UCSD-AML1 (cell line): ENCODE measurements around the gene RBPJ.

Experiments used
- DNase-seq: peaks from one replicate; lab custom pipeline; 2025; ENCODE audit not compliant: unreplicated experiment; lab: John Stamatoyannopoulos, UW

The RBPJ gene

DNA sequence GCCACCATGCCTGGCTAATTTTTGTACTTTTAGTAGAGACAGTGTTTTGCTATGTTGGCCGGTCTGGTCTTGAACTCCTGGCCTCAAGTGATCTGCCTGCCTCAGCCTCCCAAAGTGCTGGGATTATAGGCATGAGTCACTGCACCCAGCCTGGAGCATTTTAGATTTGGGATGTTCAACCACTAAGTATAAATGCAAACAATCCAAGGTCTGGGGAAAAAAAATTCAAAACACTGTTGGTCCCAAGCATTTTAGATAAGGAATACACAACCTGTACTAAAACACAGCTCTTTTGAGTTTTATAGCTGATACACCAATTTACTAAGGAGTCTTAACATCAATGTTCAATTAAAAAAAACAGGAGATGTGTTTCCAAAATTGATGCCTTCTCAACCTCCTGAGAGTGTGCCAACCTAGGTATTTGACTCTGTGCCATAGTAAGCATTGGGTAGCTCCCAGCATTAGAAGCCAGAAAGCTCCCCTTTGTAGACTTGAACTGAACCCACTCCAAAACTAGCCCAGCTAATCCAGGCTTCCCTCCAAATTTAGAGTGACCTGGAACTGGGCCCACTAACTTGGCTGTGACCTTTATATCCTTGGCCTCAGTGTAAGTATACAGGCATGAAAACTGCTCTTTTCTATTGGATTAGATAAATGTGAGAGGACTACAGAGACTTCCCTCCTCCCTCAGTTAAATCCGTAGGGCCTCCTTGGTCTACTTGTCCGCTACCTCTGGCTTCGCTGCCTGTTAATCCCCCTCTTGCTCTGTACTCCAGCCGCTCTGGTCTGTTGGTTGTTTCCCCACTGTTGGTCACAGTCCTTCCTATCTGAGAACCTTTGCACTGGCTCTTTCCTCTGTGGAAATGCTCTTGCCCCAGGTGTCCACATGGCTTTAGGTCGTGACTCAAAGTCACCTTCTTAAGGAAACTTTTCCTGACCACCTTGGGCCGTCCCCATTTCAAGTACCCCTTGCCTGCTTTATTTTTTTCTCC is 91.9 kb downstream of the RBPJ start:
- no peak for DNase-seq

DNA sequence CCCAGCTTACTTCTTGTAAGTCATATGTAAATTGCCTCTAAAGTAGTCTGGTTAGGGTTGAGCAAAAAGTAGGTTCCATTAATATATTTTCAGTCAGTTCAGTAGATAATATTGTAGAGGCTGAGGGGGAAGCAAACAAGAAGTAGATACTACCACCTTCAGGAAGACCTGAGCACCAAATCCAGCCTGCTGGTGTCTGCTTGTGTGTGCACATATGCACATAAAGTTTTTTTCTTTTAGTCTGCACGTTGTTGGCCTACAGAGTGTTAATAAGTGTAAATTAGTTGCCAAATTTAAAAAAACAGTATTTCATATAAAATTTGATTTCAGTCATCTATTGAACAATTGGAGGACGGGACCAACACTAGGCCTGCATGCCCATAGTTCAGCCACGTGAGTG is 92.8 kb downstream of the RBPJ start:
- no peak for DNase-seq

DNA sequence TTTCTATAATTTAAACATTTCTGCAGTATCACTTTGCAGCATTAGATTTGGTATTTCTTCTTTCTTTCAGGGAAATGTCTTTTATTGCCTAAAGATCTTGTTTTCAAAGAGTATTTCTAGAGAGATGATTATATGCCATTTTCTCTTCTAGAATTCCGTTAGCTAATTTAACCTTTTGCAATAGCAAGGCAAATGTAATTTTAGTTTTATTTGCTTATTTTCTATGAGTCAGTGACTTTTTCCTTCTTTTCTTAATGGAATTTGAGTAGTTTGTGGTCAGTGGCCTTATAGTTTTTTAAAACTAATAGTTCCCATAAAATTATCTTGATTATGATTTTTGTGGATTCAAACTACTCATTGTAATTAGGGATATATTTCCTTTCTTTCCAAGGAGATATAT is 97.3 kb downstream of the RBPJ start:
- no peak for DNase-seq

DNA sequence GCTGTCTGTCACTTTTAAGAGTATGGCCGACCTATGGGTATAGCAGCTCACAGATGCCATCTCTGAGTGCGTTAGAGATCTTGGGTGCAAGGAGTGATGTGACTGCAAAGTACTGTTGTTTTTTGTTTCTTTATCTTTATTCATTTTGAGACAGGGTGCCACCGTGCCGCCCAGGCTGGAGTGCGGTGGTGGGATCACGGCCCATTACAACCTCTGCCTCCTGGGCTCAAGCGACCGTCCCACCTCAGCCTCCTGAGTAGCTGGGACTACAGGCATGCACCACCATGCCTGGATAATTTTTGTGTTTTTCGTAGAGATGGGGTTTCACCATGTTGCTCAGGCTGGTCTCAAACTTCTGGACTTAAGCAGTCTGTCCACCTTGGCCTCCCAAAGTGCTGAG is 98.0 kb downstream of the RBPJ start:
- DNase-seq, result no peak

DNA sequence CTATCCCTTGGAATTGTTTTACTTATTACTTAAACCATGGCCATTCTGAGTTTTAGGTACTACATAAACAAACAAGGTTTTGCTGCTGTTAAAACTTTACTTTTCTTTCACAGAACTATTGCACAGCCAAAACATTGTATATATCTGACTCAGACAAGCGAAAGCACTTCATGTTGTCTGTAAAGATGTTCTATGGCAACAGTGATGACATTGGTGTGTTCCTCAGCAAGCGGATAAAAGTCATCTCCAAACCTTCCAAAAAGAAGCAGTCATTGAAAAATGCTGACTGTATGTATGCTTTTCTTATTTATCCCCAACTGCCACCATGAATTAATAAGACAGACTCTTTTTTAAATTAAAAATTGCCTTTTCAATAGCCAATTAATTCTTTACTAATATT is 99.6 kb downstream of the RBPJ start:
- no peak for DNase-seq

DNA sequence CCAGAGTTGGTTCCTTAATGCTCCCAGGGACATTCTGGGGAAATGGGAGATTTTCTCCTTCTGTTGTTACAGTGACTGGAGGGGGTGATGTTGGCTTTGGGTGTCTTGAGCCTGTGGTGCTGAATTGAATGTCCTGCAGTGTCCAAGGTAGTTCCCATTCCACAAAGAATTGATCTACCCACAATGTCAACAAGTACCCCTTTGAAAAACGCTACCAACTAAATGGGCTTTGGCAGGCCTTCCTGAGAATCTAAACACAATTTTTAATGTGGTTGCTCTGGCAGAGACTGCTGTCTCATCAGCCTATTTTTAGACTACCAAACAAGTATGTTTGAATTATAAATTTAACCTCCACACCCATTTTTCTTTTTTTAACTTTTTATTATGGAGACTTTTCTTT is 100.1 kb downstream of the RBPJ start:
- no peak for DNase-seq

DNA sequence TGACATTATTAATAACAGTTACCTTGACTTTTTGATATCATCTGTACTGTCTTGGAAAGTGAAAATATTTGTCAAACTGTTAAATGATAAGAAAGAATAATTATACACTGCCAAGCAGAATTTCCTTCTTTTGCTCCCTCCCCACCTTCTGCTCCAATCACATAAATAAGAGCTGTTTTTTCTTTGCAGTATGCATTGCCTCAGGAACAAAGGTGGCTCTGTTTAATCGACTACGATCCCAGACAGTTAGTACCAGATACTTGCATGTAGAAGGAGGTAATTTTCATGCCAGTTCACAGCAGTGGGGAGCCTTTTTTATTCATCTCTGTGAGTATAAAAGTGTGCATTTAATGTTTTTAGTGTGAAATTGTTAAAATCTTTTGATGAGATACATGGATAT is 103.3 kb downstream of the RBPJ start:
- DNase-seq, result no peak

DNA sequence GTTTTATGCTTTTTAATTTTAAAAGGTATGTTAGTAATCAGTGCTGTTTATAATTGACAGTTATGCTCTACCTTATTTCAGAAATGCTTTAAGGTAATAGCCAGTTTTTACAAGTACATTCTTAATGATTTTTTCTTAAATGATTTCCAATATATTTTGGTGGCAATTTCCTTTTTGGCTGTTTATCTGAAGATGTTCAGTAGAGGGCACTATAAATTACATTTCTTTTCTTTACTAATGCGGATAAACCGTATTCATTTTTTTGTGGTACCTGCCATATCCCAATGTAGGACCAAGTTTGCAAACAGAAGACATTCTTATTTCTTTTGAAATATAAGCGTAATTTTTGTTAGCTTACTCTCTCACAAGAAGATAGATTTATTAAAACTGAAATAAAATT is 104.0 kb downstream of the RBPJ start:
- DNase-seq, result no peak

DNA sequence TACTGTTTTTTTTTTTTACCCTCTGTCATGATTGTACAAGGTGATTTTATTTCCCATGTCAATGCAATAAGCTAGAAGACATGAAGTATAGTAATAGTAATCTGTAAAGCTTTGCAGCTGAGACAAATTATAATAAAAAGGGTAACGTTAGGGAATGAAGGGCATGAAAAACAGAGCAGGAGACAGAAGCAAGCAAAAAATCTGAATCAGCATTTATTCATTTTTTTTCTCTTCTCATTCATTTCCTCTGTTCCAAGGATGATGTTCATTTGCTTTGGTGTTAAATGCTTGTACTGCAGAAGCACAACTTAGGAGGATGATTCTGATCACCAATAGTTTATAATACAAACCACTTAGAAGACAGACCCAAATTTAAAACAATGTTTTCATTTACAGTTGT is 105.1 kb downstream of the RBPJ start:
- DNase-seq, result no peak

DNA sequence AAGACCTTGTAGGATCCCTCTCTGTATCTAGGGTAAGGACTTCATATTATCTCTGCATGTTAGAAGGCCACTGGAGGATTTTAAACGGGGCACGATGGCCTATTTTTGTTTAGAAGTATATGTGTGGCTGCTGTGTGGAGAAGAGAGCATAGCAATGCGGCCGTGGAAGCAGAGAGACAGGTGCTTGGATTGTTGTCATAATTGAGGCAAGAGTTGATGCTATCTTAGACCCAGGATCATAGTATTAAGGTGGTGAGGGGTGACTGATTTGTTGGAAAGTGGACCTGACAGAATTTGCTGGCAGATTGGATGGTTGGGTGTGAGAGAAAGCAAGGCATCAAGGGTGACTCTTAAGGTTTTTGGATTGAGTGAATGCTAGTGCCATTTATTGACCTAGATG is 106.1 kb downstream of the RBPJ start:
- no peak for DNase-seq

DNA sequence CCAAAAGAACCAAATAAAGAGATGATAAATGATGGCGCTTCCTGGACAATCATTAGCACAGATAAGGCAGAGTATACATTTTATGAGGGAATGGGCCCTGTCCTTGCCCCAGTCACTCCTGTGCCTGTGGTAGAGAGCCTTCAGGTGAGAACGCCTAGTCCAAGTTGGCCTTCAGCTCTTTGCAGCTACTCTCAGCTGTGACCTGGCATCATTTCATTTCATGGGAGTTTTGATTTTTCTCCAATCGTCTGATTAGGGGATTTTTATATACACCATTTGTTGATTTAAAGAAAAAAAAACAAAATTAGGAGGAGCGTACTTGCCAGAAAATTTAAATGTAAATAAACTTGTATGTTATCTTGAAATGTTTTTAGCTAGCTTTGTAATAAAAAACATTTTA is 109.1 kb downstream of the RBPJ start:
- DNase-seq, result no peak

DNA sequence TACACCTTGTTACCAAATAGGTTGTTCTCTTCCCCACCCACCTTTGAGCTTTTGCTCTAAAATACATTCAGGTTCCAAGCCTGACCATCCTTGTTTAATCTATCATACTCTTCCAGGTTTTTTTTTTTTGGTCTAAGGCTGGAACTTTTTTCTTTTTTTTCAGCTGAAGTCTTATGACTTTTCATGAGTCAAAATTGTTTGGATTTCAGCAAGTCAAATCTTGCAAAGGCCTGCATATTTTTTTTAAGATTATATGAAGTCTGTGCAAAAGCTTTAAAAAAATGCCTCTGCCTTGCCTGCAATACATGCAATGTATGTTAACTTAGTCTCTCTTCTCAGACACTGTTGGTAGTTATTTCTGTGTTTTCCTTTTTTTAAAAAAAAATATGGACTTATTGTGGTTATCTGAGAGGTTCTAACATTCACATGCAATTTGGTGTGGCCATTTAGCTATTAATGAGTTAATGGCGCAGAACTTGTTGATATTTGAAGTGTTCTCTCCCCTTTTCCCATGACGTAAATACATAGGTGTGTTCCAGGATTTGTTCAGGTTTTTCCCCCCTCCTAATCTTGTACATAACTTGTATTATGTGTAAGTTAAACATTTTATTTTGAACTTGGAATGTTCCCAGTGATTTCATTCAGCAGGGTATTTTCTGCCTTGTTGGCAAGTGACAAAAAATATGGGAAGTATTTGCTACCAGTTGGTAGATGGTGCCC is 110.8 kb downstream of the RBPJ start:
- no peak for DNase-seq

DNA sequence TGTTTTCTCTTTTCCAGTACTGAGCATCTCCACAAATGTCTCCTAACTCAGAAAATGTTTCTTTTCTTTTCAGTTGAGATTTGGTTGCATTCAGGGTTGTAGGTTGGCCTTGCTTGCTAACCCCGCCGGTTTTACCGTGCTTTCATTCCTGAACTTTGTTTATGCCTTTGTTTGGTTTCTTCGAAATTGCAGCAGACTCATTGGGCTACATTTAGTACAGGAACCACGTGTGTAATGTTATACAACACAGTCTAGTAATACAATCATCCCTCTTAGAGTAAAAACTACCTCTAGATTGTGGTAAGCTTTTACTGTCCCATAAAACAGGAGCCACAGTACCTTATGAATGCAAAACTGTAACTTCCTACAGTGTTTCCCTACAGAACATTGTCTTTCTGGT is 111.6 kb downstream of the RBPJ start:
- no peak for DNase-seq

DNA sequence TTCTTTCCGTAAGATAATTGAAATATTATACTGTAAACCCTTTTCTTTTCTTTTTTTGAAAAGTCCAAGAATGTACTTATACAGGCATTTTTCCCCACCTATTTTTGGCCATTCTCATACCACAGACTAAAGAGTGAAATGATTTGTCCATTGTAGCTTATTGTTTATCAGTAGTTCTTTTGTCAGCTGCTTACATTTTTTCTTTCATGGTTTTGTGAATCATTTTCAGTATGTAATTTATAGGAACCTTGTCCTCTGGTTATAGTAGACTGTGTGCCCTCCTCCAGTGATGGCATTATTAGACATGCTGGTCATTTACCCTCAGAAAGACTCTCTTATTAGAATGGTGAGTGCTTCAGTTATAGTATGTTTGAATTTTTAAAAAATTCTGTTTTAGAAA is 112.7 kb downstream of the RBPJ start:
- no peak for DNase-seq

DNA sequence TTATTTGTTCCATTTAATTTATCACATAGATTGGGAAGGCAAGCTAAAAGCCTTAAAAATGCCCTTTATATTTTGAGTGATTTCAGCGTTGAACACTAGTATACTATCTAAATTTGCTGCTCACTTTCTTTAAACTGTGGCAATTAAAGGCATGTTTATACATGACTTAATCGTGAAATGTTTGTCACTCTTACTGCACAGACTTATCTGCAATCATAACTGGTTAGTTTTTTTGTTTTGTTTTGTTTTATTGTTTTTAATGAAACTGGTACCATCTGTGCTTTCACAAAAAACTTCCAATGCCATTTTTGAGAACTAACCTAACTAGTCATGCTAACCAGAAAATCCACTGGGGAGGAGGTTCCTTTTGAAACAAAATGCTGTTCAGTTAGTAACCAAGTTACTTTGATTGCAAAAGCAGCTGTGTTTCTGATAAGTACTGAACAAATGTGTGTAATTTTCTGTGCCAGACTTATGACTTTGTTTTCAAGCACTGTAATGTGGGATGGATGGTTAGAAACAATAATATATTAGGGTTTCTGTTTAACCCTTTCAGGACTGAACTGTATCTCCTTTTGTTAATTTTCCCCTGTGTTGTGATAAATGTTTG is 113.3 kb downstream of the RBPJ start:
- no peak for DNase-seq

DNA sequence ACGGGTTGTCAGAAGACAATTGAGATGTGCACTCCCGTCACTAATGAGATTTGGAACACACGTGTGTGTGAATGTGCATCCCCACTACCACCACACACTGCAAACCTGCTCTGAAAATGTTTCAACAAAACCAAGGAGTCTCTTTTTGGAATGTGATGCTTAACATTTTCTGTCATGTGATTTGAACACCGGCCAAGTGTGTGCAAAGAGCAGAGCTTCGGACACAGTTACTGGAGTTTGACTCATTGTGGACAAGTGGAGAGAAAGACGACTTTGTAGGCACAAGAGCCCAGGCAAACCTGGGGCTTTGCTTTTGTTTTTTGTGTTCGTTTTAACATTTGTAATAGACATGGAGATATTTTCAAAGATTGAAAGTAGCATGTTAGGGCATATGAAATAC is 120.3 kb downstream of the RBPJ start:
- DNase-seq, result no peak

DNA sequence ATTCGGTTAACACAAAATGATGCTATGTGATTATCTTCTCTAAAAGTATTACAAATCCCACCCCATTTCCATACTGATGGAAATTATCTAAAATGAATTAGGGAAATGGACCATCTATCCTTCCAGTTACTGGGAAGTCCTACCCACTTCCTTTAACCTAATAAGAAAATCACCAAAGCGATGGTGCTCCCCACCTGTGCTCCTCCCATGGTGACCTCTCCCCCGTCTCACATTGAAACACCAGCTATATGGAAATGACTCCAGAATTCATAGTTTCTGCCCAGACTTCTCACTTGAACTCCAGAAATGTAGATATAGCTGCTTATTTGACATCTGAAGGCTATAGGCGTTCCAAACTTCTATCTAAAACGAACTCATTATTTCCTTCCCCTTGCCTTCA is 121.0 kb downstream of the RBPJ start:
- no peak for DNase-seq

DNA sequence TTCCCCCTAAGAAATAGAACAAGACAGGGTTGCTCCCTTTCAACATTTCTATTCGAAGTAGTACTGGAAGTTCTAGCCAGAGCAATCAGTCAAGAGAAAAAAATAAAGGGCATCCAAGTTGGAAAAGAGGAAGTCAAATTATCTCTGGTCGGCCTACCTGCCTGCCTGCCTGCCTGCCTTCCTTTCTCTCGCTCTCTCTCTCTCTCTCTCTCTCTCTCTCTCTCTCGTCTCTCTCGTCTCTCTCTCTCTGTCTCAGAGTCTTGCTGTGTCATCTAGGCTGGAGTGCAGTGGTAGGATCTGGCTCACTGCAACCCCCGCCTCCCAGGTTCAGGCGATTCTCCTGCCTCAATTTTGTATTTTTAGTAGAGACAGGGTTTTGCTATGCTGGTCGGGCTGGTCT is 126.6 kb downstream of the RBPJ start:
- DNase-seq, result no peak

DNA sequence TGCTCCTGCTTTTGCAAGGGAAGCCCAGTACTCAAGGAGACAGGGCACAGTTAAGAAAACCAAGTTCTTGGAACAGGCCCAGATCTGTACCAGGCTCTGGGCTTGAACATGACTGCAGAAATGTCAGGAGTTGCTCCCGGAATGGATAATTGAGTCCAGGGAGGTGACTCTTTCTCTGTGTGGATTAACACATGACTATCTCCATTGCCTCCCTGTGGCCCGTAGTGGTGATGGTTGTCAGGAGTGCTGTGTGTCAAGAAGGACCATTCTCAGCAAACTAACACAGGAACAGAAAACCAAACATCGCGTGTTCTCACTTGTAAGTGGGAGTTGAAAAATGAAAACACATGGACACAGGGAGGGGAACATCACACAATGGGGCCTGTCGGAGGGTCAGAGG is 129.6 kb downstream of the RBPJ start:
- DNase-seq, result no peak

DNA sequence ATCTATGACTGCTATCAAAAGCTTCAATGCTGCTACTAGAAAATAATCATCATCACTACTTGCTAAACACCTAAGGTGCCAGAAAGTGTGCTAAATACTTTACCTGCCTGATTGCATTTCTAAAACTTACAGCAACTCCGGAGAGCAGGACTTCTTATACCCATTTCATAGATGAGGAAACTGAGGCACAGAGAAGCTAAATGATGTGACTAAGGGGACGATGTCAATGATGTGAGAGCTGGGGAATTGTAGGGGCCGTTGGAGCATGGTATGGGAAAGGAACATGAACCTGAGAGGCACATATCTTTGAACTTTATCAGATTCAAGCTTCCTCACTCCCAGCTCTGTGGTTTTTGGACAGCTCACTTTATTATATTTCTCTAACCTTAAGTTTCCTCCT is 130.8 kb downstream of the RBPJ start:
- no peak for DNase-seq

DNA sequence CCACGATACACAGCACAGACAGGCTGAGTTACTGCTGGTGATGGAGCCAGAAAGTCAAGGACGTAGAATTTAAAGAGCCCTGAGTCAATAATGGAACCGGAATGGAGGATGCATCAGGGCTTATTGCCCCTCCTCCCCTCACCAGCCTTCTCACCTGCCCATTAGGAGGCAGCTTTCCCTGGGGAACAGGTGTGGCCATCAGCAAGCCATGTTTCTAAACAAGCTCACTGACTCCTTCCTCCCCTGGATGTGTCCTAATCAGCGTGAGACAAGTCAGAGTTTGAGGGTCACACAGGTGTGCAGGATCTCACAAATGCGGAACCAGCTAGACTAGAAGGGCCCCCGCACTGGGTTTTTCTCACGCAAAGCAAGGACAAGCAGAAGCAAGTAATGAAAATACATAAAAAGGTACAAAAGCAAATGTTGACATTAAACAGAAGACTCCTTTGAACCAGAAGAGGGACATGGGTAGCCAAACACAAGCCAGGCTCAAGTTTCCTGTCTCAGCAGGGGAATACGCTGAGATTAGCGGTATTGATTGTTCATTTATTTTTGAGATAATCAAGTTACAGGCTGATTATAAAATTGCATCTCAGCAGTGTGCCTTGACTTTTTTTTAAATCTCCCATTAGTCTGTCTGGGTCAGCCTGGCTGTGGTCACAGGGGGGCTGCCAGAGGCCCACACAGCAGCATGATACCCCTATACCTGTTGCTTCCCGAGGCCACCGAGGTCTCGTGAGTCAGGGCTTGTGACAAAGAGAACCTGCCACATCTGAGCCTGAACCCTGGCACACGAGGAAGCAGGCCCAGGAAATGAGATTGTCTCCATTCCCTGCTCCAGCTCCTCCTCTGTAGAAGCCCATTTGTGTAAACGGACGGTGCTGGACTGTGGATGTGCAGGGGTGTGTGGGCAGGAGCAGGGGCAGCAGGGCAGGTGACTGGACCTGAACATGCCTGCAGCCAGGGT is 132.0 kb downstream of the RBPJ start:
- DNase-seq, result no peak
